Suprapubic skin (tissue), 3 donors: ENCODE results near the gene AMER3.
"Not testable (repeated sequence)": the region's sequence is repeated elsewhere in the genome, so short reads cannot be mapped to it uniquely, and the experiment has no call there.

Source experiments
- POLR2A ChIP-seq, 2 donors: fragments of 450-650 bp; IDR thresholded peaks; one replicate each; pipeline ENCODE4 v1.6.1; 2017; ENCODE audit warnings: antibody characterized with exemption in 2 of 2, mild to moderate bottlenecking in 2 of 2, moderate library complexity in 2 of 2
- TF ChIP-seq, protein P1 (sequence below), 2 donors: fragments of 200-600 bp in 1 of 2; fragments of 450-650 bp in 1 of 2; sonication (generic) in 1 of 2; IDR thresholded peaks; one replicate each; pipeline ENCODE4 v1.5.1; 2016 to 2019; ENCODE audit warnings: antibody characterized with exemption in 2 of 2, mild to moderate bottlenecking in 1 of 2, moderate library complexity in 1 of 2

DNA sequence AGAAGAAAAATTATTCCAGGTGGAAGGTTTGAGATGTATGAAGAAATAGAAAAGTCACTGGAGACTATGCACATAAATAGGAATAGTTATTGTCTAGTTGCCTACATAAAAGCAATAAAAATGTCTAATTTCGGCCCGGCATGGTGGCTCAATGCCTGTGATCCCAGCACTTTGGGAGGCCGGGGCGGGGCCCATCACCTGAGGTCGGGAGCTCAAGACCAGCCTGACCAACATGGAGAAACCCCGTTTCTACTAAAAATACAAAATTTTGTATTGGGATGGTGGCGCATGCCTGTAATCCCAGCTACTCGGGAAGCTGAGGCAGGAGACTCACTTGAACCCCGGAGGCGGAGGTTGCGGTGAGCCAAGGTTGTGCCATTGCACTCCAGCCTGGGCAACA, 23.1 kb upstream of the AMER3 start:
- TF ChIP-seq POLR2A (IDR thresholded peaks at IDR 0.05), result not testable (repeated sequence)
- TF ChIP-seq, protein P1, sequence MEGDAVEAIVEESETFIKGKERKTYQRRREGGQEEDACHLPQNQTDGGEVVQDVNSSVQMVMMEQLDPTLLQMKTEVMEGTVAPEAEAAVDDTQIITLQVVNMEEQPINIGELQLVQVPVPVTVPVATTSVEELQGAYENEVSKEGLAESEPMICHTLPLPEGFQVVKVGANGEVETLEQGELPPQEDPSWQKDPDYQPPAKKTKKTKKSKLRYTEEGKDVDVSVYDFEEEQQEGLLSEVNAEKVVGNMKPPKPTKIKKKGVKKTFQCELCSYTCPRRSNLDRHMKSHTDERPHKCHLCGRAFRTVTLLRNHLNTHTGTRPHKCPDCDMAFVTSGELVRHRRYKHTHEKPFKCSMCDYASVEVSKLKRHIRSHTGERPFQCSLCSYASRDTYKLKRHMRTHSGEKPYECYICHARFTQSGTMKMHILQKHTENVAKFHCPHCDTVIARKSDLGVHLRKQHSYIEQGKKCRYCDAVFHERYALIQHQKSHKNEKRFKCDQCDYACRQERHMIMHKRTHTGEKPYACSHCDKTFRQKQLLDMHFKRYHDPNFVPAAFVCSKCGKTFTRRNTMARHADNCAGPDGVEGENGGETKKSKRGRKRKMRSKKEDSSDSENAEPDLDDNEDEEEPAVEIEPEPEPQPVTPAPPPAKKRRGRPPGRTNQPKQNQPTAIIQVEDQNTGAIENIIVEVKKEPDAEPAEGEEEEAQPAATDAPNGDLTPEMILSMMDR (IDR thresholded peaks at IDR 0.05), result not testable (repeated sequence)
